ENCODE measurements around the gene NCAPG. TPM values are rescaled to one million over a fixed set of nuclear protein-coding genes. Genes with fewer than 3 reads are reported as not detected.

NCAPG gene
- total RNA-seq, 2 donors from 2014 or later, result 32.6 to 55.3 TPM

- Mint-ChIP-seq H3K36me3 (peaks cover 11% of the 10 kb centered on the region), H3K4me1 (ENCODE audit: low read depth in 2 of 2) (no peaks in the 10 kb centered on the region)
These were observed 56.5 kb downstream of the NCAPG start for GRCh38 chr4:17867276-17867675.

DNA sequence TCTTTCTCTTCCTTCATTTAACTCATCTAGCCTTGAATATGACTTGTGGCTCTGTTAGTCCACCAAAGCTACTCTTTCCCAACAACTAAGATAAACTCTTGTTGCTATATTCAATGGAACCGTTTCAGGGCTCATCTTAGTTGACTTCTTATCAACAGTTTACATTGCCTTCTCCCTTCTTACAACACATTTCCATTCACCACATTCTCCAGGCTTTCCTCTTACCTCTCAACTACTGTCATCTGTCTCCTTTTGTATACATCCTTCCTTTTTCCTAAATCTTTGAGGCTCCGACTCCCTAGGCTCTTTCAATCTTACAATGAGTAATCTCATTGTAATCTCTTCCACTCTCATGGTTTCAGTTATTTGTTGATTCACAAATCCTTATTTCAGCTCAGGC is 58.5 kb downstream of the NCAPG start:
- Mint-ChIP-seq H3K4me3 (no peak overlapping the region), H3K27ac (no peak overlapping the region), H3K4me1 (ENCODE audit: low read depth in 2 of 2) (no peaks in the 10 kb centered on the region), H3K36me3 (no peaks in the 10 kb centered on the region), H3K9me3 (no peaks in the 10 kb centered on the region), H3K27me3 (no peaks in the 10 kb centered on the region)
- no peak for ATAC-seq
- DNase-seq (ENCODE audit: low spot score), result no peak

More at GRCh38 chr4:17867276-17867675, 56.5 kb downstream of the NCAPG start:
- Mint-ChIP-seq H3K4me3 (no peak overlapping the region), H3K27me3 (no peaks in the 10 kb centered on the region), H3K9me3 (no peaks in the 10 kb centered on the region), H3K27ac (no peak overlapping the region)
- DNase-seq (ENCODE audit: low spot score), result no peak
- ATAC-seq, result no peak

DNA sequence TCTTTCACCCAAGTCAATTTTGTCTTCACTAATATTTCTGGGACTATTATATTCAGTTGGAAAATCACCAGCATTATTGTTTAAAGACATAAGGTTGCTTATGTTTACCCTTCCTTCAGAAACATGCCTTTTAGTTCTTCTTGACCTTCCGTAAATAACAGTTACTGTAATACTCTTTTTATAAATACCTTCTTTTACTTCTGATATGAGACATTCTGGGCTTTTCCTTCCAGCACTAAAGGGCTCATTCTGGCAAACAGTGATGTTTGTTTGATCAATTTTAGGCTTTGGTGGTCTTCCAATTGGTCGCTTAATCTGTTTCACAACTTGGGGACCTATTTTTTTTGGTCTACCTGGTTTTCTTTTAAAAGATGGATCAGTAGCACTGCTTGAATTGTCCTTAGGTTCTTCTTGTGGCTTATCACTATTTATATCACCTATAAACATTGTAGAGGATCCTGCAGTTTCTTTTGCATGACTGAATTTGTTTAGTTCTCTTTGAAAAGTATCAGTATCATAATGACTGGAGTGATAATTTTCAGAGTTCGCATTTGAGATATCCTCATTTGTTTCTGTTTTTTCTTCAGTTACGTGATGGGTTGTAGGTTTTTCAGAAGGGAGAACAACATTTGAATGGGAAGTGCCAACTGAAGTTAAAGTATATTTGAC is 64.8 kb downstream of the NCAPG start:
- H3K27ac Mint-ChIP-seq, result no peak overlapping the region
- no peaks in the 10 kb centered on the region for H3K27me3 Mint-ChIP-seq
- peaks cover 0 to 7% of the 10 kb centered on the region in 2 donors for H3K4me1 Mint-ChIP-seq (ENCODE audit: low read depth in 2 of 2)
- ATAC-seq (peak in 1 of 2 donors; percentile 49), DNase-seq (ENCODE audit: low spot score) (no peak)
- H3K9me3 Mint-ChIP-seq, result no peaks in the 10 kb centered on the region
- no peak overlapping the region for H3K4me3 Mint-ChIP-seq
- H3K36me3 Mint-ChIP-seq, result no peaks in the 10 kb centered on the region

DNA sequence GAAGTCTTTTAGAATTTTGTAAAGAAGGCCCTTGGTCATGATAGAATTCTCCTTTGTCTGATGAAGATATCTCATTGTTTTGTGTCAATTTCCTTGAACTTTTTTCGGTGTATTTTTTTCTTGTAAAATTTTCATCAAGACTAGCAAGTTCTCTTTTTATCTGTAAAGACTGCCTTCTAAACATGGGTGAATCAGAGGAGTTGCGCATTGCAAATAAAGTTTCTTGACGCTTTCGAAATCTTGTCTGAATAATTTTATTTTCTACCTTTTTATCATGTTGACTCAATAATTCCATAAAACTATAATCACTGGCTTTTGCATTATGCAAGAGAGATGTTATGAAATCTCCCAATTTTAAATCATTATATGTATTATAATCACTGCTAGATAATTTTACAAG is 66.2 kb downstream of the NCAPG start:
- Mint-ChIP-seq H3K27ac (no peak overlapping the region), H3K4me1 (ENCODE audit: low read depth in 2 of 2) (peaks cover 0 to 7% of the 10 kb centered on the region in 2 donors), H3K27me3 (no peaks in the 10 kb centered on the region), H3K4me3 (no peak overlapping the region), H3K36me3 (no peaks in the 10 kb centered on the region), H3K9me3 (no peaks in the 10 kb centered on the region)
- DNase-seq (ENCODE audit: low spot score), result no peak
- ATAC-seq, result no peak

- no peaks in the 10 kb centered on the region for H3K9me3 Mint-ChIP-seq
- H3K27ac Mint-ChIP-seq, result no peak overlapping the region
- H3K4me1 Mint-ChIP-seq (ENCODE audit: low read depth in 2 of 2), result peaks cover 0 to 7% of the 10 kb centered on the region in 2 donors
- DNase-seq (ENCODE audit: low spot score), result no peak
- no peak overlapping the region for H3K4me3 Mint-ChIP-seq
- no peak for ATAC-seq
- H3K36me3 Mint-ChIP-seq, result no peaks in the 10 kb centered on the region
- H3K27me3 Mint-ChIP-seq, result no peaks in the 10 kb centered on the region
These were observed 66.9 kb downstream of the NCAPG start for GRCh38 chr4:17877661-17878060.

DNA sequence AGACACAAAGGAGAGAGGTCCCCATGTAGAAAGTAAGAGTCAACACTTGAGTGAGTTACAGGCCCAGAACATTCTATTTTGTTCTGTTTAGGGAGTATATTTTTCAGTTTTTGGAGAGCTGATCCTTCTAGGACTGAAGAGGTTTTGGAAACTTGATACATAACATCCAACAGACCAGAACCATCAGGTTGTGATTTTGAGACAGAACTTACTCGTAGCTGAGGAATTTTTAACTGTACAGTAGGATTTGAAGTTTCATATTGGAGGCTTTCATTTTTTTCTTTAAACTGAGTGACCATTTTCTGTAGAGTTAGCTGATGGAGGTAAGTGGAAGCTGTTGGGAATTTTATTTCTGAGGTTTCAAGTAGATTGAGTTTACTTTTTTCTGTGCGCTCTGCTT is 73.3 kb downstream of the NCAPG start:
- Mint-ChIP-seq H3K4me1 (ENCODE audit: low read depth in 2 of 2) (no peaks in the 10 kb centered on the region), H3K36me3 (peaks cover 6% of the 10 kb centered on the region), H3K9me3 (no peaks in the 10 kb centered on the region), H3K27me3 (no peaks in the 10 kb centered on the region), H3K27ac (no peak overlapping the region), H3K4me3 (no peak overlapping the region)
- ATAC-seq (no peak), DNase-seq (ENCODE audit: low spot score) (no peak)

- no peaks in the 10 kb centered on the region for H3K9me3 Mint-ChIP-seq
- H3K4me3 Mint-ChIP-seq, result no peak overlapping the region
- no peak for ATAC-seq
- DNase-seq (ENCODE audit: low spot score), result no peak
- H3K27me3 Mint-ChIP-seq, result no peaks in the 10 kb centered on the region
- H3K4me1 Mint-ChIP-seq (ENCODE audit: low read depth in 2 of 2), result no peaks in the 10 kb centered on the region
- peaks cover 6% of the 10 kb centered on the region for H3K36me3 Mint-ChIP-seq
- no peak overlapping the region for H3K27ac Mint-ChIP-seq
These were observed 73.7 kb downstream of the NCAPG start for GRCh38 chr4:17884511-17884910.

DNA sequence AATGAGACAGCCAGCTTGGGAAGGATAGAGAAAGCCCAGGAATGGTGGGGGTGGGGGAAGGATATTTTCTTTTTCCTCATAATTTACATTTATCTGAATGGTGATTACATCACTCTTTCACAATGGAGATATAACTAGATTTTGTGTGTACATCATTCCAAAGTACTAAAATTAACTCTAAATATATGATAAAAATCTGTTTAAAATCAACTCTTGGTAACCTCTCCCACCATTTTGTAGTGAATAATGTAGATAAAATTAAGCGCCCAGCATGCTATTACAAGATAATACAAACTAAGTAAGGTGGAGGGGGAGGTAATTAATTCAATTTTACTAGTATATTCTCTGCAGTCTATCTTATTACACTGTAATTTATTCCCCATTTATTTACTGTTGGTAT is 78.9 kb downstream of the NCAPG start:
- no peaks in the 10 kb centered on the region for H3K4me1 Mint-ChIP-seq (ENCODE audit: low read depth in 2 of 2)
- H3K27ac Mint-ChIP-seq, result no peak overlapping the region
- H3K27me3 Mint-ChIP-seq, result no peaks in the 10 kb centered on the region
- H3K4me3 Mint-ChIP-seq, result no peak overlapping the region
- DNase-seq (ENCODE audit: low spot score) (no peak), ATAC-seq (no peak)
- H3K9me3 Mint-ChIP-seq, result no peaks in the 10 kb centered on the region
- H3K36me3 Mint-ChIP-seq, result no peaks in the 10 kb centered on the region

DNA sequence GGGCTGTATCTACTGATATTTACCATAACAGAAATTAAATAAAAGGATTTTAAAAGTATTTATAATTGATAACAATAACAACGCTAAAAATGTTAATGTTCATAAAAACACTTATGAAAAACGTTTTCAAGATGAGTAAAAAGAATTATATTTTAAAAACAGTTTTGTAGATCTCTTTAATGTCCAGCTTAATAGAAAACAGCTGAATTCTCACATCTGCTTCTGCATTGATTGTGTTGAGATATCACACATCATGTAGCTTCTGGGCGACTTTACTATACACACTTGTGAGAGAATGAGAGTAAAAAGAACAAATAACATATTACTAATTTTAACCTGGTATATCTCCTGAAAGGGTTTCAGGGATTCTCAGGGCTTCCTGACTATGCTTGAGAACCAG is 83.6 kb downstream of the NCAPG start:
- Mint-ChIP-seq H3K4me1 (ENCODE audit: low read depth in 2 of 2) (peaks cover 0 to 2% of the 10 kb centered on the region in 2 donors), H3K4me3 (no peak overlapping the region), H3K27ac (no peak overlapping the region), H3K36me3 (no peaks in the 10 kb centered on the region), H3K27me3 (no peaks in the 10 kb centered on the region), H3K9me3 (no peaks in the 10 kb centered on the region)
- ATAC-seq (no peak), DNase-seq (ENCODE audit: low spot score) (no peak)

Other genes with a start within 250 kb of the NCAPG start
- 100 to 1,000 TPM in 1 of 2 donors, 10 to 100 TPM in 1; 99.9 to 137 TPM for gene LAP3, start 233.8 kb upstream of the NCAPG start, total RNA-seq
- 10 to 100 TPM; 35.2 to 41.2 TPM for gene MED28, start 196.3 kb upstream of the NCAPG start, total RNA-seq
- gene FAM184B, start 29.4 kb upstream of the NCAPG start, total RNA-seq, result not detected
- 10 to 100 TPM; 34.2 to 45.5 TPM for gene DCAF16, start 222 bp upstream of the NCAPG start, total RNA-seq
- gene LCORL, start 210.8 kb downstream of the NCAPG start, total RNA-seq, result 10 to 100 TPM; 12.9 to 14.9 TPM

Data from natural killer cell treated with Interleukin-12 subunit alpha and Interleukin-12 subunit beta and Interleukin-15 and Interleukin-18, amount 100 ng/mL, for 72 hours (primary cell).